Osteocyte (in vitro differentiated cells): ENCODE measurements around the gene PHLPP1. TPM values are rescaled to one million over a fixed set of nuclear protein-coding genes. Genes with fewer than 3 reads are reported as not detected.

ENCODE experiments used
- DNase-seq: peaks from one replicate; pipeline ENCODE4 v3.0.0; 2021; ENCODE audit warnings: mixed read lengths; ENCODE audit not compliant: unreplicated experiment; ENCODE audit errors: extremely low spot score
- H3K27ac Mint-ChIP-seq: one replicate; pipeline ENCODE4 v1.8.0; 2021; ENCODE audit warnings: mild to moderate bottlenecking, mixed read lengths; ENCODE audit not compliant: unreplicated experiment
- H3K27me3 Mint-ChIP-seq: one replicate; pipeline ENCODE4 v1.8.0; 2021; ENCODE audit warnings: mixed read lengths; ENCODE audit not compliant: unreplicated experiment
- H3K36me3 Mint-ChIP-seq: one replicate; pipeline ENCODE4 v1.8.0; 2021; ENCODE audit warnings: mixed read lengths; ENCODE audit not compliant: unreplicated experiment
- H3K4me1 Mint-ChIP-seq: one replicate; pipeline ENCODE4 v1.8.0; 2021; ENCODE audit warnings: mixed read lengths; ENCODE audit not compliant: unreplicated experiment
- H3K4me3 Mint-ChIP-seq: one replicate; pipeline ENCODE4 v1.8.0; 2021; ENCODE audit warnings: mild to moderate bottlenecking, moderate library complexity, mixed read lengths; ENCODE audit not compliant: unreplicated experiment
- H3K9me3 Mint-ChIP-seq: one replicate; pipeline ENCODE4 v1.8.0; 2021; ENCODE audit warnings: mixed read lengths; ENCODE audit not compliant: unreplicated experiment
- total RNA-seq: library from RNA; stranded (reverse); gene quantifications from 2 replicates; pipeline ENCODE4 v1.2.1, GENCODE V29; 2021
- TF ChIP-seq, protein P1 (sequence below): fragments of 200-600 bp; sonication (generic); IDR thresholded peaks from 2 replicates; pipeline ENCODE4 v1.5.0; 2021; ENCODE audit warnings: antibody characterized with exemption, mild to moderate bottlenecking, moderate library complexity

PHLPP1 gene
- total RNA-seq, 1 donor from 2014 or later, result 19.6 TPM

DNA sequence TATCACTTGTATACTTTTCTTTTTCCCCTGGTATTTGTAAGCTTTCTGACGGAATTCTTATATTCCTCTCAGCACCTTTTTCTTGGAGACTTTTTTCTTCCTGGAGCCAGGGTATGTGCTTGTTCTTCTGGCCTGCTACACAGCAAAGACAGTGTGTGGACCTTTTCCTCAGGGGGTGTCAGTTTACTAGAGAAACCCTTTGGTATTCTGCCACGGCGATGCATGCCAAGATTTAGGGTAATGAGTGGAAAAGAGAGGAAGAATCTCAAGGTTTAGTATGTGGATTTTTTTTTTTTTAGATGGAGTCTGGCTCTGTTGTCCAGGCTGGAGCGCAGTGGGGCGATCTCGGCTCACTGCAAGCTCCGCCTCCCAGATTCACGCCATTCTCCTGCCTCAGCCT, 152.2 kb downstream of the PHLPP1 start:
- Mint-ChIP-seq H3K4me3 (no peak overlapping the region), H3K9me3 (no peaks in the 10 kb centered on the region), H3K27ac (peak overlapping the region; percentile 40), H3K4me1 (peaks cover 39% of the 10 kb centered on the region), H3K36me3 (peaks cover 2% of the 10 kb centered on the region), H3K27me3 (no peaks in the 10 kb centered on the region)
- TF ChIP-seq, protein P1, sequence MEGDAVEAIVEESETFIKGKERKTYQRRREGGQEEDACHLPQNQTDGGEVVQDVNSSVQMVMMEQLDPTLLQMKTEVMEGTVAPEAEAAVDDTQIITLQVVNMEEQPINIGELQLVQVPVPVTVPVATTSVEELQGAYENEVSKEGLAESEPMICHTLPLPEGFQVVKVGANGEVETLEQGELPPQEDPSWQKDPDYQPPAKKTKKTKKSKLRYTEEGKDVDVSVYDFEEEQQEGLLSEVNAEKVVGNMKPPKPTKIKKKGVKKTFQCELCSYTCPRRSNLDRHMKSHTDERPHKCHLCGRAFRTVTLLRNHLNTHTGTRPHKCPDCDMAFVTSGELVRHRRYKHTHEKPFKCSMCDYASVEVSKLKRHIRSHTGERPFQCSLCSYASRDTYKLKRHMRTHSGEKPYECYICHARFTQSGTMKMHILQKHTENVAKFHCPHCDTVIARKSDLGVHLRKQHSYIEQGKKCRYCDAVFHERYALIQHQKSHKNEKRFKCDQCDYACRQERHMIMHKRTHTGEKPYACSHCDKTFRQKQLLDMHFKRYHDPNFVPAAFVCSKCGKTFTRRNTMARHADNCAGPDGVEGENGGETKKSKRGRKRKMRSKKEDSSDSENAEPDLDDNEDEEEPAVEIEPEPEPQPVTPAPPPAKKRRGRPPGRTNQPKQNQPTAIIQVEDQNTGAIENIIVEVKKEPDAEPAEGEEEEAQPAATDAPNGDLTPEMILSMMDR, result no peak
- no peak for DNase-seq

DNA sequence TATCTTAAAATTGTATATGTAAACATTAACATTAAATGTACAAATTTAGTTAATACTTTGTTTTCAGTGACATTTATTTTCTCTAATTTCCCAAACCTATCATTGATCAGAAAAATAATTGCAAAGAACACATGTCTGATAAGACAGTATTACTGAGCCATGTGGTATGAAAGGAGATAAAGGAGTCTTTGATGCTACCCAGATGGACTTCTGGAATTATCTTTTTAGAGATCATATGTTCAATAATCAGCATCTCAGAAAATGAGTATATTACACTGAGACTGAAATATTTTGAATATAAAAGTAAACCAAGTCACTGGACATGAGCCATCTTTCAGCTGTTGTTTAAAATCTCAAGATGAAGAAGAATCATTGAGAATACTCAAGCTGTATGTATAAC, 153.3 kb downstream of the PHLPP1 start:
- H3K9me3 Mint-ChIP-seq, result no peaks in the 10 kb centered on the region
- H3K27me3 Mint-ChIP-seq, result no peaks in the 10 kb centered on the region
- peaks cover 2% of the 10 kb centered on the region for H3K36me3 Mint-ChIP-seq
- H3K27ac Mint-ChIP-seq, result no peak overlapping the region
- H3K4me1 Mint-ChIP-seq, result peaks cover 41% of the 10 kb centered on the region
- no peak for DNase-seq
- TF ChIP-seq, protein P1, result no peak
- no peak overlapping the region for H3K4me3 Mint-ChIP-seq

DNA sequence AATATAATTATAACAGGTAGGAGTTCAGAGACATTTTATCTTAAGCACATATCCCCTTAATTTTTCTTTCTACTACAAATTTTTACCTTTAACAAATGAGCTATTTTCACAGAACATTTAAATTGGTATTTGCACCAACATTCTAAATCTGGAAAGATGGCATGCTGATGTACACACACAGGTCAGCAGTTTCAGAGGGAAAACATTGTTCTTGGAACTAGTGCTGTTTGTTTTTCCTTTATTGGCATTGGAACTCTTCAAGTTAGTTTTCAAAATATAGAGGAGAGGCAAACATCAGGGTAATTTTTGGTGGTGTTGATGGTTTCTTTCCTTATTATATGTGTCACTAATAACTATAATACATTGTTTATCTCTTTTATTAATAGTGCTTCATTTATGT, 155.3 kb downstream of the PHLPP1 start:
- Mint-ChIP-seq H3K27me3 (no peaks in the 10 kb centered on the region), H3K27ac (peak overlapping the region; percentile 58), H3K9me3 (no peaks in the 10 kb centered on the region), H3K36me3 (peaks cover 2% of the 10 kb centered on the region), H3K4me3 (no peak overlapping the region), H3K4me1 (peaks cover 46% of the 10 kb centered on the region)
- no peak for DNase-seq
- TF ChIP-seq, protein P1, result no peak

DNA sequence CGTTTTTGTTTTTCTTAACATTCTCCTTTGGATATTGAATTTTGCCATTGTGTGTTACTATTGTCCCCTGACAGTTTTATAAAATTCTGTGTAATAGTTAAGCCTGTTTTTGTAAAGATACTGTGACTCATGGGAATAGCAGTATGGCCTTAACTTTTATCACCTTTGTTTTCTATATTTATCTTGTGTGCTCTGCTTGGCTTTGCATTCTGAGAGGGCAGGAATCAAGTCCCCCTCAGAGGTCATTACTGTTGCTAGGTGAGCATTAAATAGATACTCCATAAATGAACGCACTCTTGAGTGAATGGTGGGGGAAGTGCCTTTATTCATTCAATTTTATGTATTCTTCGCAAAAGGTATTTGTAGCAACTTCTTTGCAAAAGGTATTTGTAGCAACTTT, 160.0 kb downstream of the PHLPP1 start:
- no peaks in the 10 kb centered on the region for H3K9me3 Mint-ChIP-seq
- H3K4me1 Mint-ChIP-seq, result peaks cover 65% of the 10 kb centered on the region
- H3K36me3 Mint-ChIP-seq, result peaks cover 2% of the 10 kb centered on the region
- H3K27me3 Mint-ChIP-seq, result no peaks in the 10 kb centered on the region
- TF ChIP-seq, protein P1, result no peak
- H3K27ac Mint-ChIP-seq, result no peak overlapping the region
- no peak overlapping the region for H3K4me3 Mint-ChIP-seq
- no peak for DNase-seq

DNA sequence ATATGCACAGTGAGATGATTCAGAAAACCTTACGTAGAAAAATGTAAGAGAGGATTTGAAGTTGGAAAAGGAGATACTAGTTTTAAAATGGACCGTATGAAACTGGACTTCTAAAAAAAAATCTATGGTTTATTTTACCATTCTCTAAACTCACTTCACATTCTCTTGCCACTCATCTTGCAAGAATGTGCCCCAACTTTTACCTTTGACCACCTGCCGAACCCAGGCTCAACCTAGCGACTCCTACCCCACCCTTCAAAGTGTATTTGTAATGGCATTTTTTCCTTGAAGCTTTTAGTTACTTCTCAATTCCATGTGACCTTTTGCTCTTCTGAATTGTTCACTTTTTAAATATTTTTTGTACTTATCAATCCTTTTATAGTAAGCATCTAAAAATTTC, 160.8 kb downstream of the PHLPP1 start:
- peaks cover 59% of the 10 kb centered on the region for H3K4me1 Mint-ChIP-seq
- TF ChIP-seq, protein P1, result no peak

More for the DNA sequence above, 160.8 kb downstream of the PHLPP1 start:
- Mint-ChIP-seq H3K27me3 (no peaks in the 10 kb centered on the region), H3K4me3 (no peak overlapping the region), H3K36me3 (peaks cover 2% of the 10 kb centered on the region), H3K9me3 (no peaks in the 10 kb centered on the region), H3K27ac (peak overlapping the region; percentile 66)
- DNase-seq, result no peak
